Thymus (tissue), 11 donors: ENCODE results near the gene LYZL4. TPM values are rescaled to one million over a fixed set of nuclear protein-coding genes. Genes with fewer than 3 reads are reported as not detected.

Experiments
- DNase-seq, 9 donors: peaks; one replicate each; pipeline ENCODE4 v3.0.0-alpha.2; 2013; ENCODE audit warnings: low spot score in 9 of 9, low read depth in 6 of 9, missing footprints in 1 of 9
- H3K27ac ChIP-seq, 2 donors: one replicate each; pipeline ENCODE4 v1.5.1; 2013; ENCODE audit warnings: control low read depth in 1 of 2, low read depth in 1 of 2, low read length in 1 of 2, mild to moderate bottlenecking in 1 of 2, moderate library complexity in 1 of 2
- H3K27me3 ChIP-seq, 2 donors: one replicate each; pipeline ENCODE4 v1.5.1; 2013; ENCODE audit warnings: low read length in 1 of 2; ENCODE audit not compliant: control insufficient read depth in 2 of 2, insufficient read depth in 1 of 2
- H3K36me3 ChIP-seq, 2 donors: one replicate each; pipeline ENCODE4 v1.5.1; 2013; ENCODE audit warnings: low read length in 1 of 2, mild to moderate bottlenecking in 1 of 2, moderate library complexity in 1 of 2; ENCODE audit not compliant: control insufficient read depth in 2 of 2, insufficient read depth in 2 of 2
- H3K4me1 ChIP-seq, 2 donors: one replicate each; pipeline ENCODE4 v1.5.1; 2013; ENCODE audit warnings: low read length in 2 of 2; ENCODE audit not compliant: control insufficient read depth in 2 of 2, insufficient read depth in 2 of 2
- H3K4me3 ChIP-seq, 2 donors: one replicate each; pipeline ENCODE4 v1.5.1; 2013; ENCODE audit warnings: low read length in 2 of 2, control low read depth in 1 of 2, mild to moderate bottlenecking in 1 of 2
- H3K9me3 ChIP-seq, 2 donors: one replicate each; pipeline ENCODE4 v1.5.1; 2013; ENCODE audit warnings: low read length in 1 of 2, mild to moderate bottlenecking in 1 of 2; ENCODE audit not compliant: control insufficient read depth in 2 of 2, insufficient read depth in 1 of 2
- WGBS: extraction: QIAGEN DNeasy Blood & Tissue Kit; methylation state at CpG from one replicate; pipeline ENCODE4 v1.1.7; 2013; 5-methylcytosine and 5-hydroxymethylcytosine counted together
- polyA plus RNA-seq: library from polyadenylated mRNA; stranded (reverse); fragments of 200-250 nt; gene quantifications from one replicate; pipeline ENCODE4 v1.2.3, GENCODE V29; 2013
- total RNA-seq: library from RNA; stranded (reverse); fragments of 120-200 nt; gene quantifications from one replicate; pipeline ENCODE4 v1.2.4, GENCODE V29; 2013
- donor health status: healthy.

Gene LYZL4
- total and polyA plus RNA-seq, 2 donors: 0.14 to 0.46 TPM

DNA sequence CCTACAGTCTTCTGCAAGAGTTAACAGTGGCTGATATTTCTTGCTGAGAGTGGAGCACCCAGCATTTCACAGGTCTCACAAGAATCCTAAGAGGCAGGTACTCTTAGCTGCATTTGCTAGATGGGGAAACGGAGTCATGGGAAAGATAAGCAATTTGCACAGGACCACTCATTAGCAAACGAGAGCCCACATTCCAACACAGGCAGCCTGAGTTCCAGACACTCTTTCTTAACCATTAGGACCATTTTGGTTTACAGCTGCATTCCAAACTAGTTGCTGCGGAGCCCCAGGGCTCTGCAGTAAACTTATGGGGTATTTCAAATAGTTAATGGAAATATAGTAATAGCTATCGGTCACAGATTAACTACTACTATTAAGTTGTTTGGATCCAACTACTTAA lies 42.5 kb downstream of the LYZL4 start:
- no peak overlapping the region for H3K4me3 ChIP-seq

DNA sequence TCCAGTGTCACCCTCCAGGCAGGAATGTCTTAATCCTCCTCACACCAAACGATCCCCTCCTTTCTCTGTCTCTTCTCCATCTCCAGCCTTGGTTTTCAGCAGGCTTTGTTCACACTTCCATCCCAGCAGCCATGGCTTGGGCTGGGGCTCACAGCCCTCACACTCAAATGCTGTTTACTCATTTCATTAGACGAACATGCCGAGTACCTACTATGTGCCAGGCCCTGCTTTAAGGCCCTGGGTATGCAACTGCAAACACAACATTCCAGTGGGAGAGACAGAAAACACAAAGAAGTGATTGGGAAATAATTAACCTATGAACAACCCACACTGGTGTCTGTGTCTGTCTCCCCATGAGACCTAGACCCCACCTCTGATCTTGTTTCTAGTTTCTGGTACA lies 43.9 kb downstream of the LYZL4 start:
- WGBS: 79% methylated on average over 3 of the region's 3 CpGs
- Histone ChIP-seq H3K27me3 (no peaks in the 10 kb centered on the region), H3K27ac (no peak overlapping the region), H3K9me3 (no peaks in the 10 kb centered on the region), H3K4me3 (no peak overlapping the region), H3K4me1 (peaks cover 0 to 6% of the 10 kb centered on the region in 2 donors), H3K36me3 (no peaks in the 10 kb centered on the region)
- no peak for DNase-seq

More for the DNA sequence above, 42.5 kb downstream of the LYZL4 start:
- Histone ChIP-seq H3K27ac (no peak overlapping the region), H3K27me3 (no peaks in the 10 kb centered on the region), H3K36me3 (no peaks in the 10 kb centered on the region), H3K9me3 (no peaks in the 10 kb centered on the region), H3K4me1 (peaks cover 0 to 6% of the 10 kb centered on the region in 2 donors)
- WGBS: 95% methylated on average over 4 of the region's 4 CpGs
- no peak for DNase-seq

DNA sequence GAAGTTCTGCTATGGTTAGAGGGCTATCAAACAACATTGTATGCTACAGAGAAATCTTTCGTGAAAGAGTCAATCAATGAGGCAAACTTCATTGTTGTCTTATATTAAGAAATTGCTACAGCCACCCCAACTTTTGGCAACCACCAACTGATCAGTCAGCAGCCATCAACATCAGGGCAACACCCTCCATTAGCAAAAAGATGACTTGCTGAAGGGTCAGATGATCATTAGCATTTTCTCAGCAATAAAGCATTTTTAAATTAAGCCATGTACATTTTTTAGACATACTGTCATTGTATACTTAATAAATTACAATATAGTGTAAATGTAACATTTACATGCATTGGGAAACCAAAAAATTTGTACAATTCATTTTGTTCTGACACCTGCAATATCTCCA lies 53.1 kb downstream of the LYZL4 start:
- DNase-seq: no peak
- no peaks in the 10 kb centered on the region for H3K27me3 ChIP-seq
- H3K9me3 ChIP-seq: no peaks in the 10 kb centered on the region
- no peak overlapping the region for H3K4me3 ChIP-seq
- H3K4me1 ChIP-seq: no peaks in the 10 kb centered on the region
- no peak overlapping the region for H3K27ac ChIP-seq
- H3K36me3 ChIP-seq: no peaks in the 10 kb centered on the region
- 94% methylated on average over 1 of the region's 1 CpG for WGBS

DNA sequence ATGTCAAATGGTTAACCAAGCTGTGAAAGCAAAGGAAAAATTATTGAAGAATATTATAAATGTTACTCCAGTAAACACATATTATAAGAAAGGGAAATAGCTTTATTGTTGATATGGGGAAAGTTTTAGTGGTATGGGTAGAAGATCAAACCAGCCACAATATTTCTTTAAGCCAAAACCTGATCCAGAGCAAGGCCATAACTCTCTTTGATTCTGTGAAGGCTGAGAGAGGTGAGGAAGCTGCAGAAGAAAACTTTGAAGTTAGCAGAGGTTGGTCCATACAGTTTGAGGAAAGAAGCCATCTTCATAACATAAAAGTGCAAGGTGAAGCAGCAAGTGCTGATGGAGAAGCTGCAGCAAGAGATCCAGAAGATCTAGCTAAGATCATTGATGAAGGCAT lies 54.8 kb downstream of the LYZL4 start:
- Histone ChIP-seq H3K4me1 (no peaks in the 10 kb centered on the region), H3K36me3 (no peaks in the 10 kb centered on the region), H3K27me3 (no peaks in the 10 kb centered on the region), H3K9me3 (no peaks in the 10 kb centered on the region), H3K4me3 (no peak overlapping the region), H3K27ac (no peak overlapping the region)
- no peak for DNase-seq

DNA sequence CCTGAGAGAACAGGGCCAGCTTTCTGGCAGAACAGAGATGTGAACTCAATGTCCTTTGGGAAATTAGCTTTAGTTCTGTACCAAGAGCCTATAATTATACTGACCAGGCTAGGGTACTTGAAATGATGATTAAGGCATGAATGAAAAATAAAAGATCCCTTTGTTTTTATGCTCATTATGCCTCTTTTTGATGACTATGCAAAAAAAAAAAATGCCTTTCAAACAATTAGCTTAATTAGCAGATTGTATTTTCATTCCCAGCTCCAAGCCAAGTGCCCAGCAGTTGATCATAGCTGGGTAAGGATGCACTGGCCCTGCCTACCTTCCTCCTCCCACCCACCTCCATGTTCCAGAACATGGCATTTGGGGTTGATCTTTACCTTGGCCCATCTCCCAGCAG lies 56.8 kb downstream of the LYZL4 start:
- H3K9me3 ChIP-seq: no peaks in the 10 kb centered on the region
- H3K4me1 ChIP-seq: no peaks in the 10 kb centered on the region
- H3K36me3 ChIP-seq: no peaks in the 10 kb centered on the region
- no peak overlapping the region for H3K4me3 ChIP-seq
- H3K27ac ChIP-seq: no peak overlapping the region
- H3K27me3 ChIP-seq: no peaks in the 10 kb centered on the region
- DNase-seq: no peak

DNA sequence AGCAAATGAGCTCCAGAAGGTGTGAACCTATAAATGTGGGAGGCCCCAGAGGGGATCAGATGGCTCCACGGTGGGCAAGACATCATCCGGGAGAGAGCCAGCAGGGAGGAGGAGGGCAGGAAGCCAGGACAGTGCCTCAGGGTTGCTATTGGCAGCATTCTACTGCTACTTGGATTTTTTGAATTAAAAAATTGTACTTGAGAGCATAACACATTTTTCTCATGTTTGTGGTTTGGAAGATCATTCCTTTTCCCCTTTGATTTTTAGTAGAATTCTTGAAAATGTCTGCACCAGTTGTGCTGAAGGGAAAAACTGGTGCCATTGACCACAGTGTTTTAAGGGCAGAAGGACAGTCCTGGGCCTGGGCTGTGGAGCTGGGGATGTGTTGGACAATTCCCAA lies 59.2 kb downstream of the LYZL4 start:
- H3K27me3 ChIP-seq: no peaks in the 10 kb centered on the region
- no peak overlapping the region for H3K4me3 ChIP-seq
- no peak for DNase-seq

DNA sequence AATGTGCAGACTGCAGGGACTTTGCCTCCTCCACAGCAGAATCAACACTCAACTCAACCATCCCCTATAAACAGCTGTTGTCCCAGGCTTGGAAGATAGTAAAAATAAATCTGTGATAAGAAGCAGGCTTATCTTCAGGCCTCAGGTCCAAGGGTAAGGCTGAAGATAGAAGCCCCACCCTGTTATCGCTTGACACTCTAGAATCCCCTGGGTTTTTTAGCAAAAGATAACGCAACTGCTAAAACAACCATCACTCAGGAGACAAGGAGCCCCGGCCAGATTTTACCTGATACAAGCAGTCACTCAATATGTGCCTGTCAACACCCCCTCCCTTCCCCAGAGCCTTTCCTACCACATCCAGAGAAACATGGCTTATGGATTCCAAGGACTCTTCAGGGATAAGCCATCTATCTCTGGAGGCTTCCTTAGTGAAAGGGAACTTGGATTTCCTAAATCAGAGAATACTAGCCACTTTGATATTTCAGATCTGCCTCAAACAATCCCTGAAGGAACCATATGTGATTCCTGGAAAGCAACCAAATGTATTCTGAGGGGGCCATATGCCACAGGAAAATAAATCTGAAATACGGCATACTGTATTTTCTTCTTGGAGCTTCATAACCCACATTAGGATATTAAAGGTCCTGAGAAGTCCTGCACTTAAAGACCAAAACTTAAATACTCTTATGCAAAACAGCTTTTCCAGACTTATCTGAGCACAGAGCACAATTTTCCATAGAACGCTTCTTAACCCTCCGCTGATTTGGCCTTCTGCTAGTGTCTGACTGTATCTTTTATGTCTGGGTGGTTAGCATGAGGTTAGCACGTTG lies 60.4 kb downstream of the LYZL4 start:
- Histone ChIP-seq H3K27ac (no peak overlapping the region), H3K4me1 (peaks cover 4 to 20% of the 10 kb centered on the region in 2 donors), H3K36me3 (no peaks in the 10 kb centered on the region), H3K4me3 (no peak overlapping the region), H3K27me3 (no peaks in the 10 kb centered on the region), H3K9me3 (no peaks in the 10 kb centered on the region)
- 97% methylated on average over 7 of the region's 7 CpGs for WGBS
- no peak for DNase-seq

More for the DNA sequence above, 59.2 kb downstream of the LYZL4 start:
- Histone ChIP-seq H3K27ac (no peak overlapping the region), H3K9me3 (no peaks in the 10 kb centered on the region), H3K36me3 (no peaks in the 10 kb centered on the region), H3K4me1 (peaks cover under 1 to 13% of the 10 kb centered on the region in 2 donors)
- WGBS: 95% methylated on average over 2 of the region's 2 CpGs

DNA sequence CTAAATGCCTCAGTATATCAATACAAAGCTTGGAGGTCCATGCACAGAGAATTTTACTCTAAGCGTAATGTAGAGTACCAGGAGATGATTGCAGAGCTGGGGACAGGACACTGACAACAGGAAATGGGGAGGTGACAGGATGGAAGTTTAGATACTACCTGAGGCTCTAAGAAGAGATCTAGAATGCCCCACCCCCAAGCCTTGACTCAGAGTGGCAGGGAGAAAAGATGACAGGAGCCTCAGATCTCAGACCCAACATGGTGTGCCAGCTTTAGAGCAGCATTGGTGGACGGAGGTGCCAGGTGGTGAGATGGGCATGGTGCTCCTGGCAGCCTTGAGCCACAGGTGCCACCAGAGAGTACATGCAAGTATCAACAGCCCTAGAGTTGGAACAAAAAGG lies 62.5 kb downstream of the LYZL4 start:
- 95% methylated on average over 2 of the region's 2 CpGs for WGBS
- Histone ChIP-seq H3K4me1 (peaks cover 4 to 20% of the 10 kb centered on the region in 2 donors), H3K9me3 (no peaks in the 10 kb centered on the region), H3K27me3 (no peaks in the 10 kb centered on the region), H3K36me3 (no peaks in the 10 kb centered on the region), H3K27ac (no peak overlapping the region), H3K4me3 (no peak overlapping the region)
- peak in 3 of 9 donors; percentile 41 to 79 (median 44) for DNase-seq
